ENCODE measurements around the gene BTNL2. TPM values are rescaled to one million over a fixed set of nuclear protein-coding genes. Genes with fewer than 3 reads are reported as not detected.

Gene BTNL2
- total and polyA plus RNA-seq, 10 donors = not detected

DNA sequence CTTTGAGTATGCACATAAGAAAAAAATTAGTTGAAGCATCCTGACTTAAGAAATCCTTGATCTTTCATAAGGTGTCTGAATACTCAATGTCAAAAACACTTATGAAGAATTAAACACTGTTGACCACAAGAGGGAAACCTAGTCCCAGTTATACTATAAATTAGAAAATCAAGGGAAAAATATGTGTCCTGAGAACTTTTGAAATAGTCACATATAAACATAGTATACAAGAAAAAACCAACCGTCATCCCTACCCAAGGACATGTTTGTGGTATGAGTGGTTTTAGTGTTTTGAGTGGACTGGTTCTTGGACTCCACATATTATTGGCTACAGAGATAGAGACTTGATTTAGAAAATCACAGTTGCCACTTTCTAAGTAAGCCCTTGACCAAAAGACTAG, 25.1 kb upstream of the BTNL2 start:
- Histone ChIP-seq H3K27ac (no peak overlapping the region), H3K9me3 (no peaks in the 10 kb centered on the region), H3K27me3 (replicated peaks in 1 of 7) (no peaks in the 10 kb centered on the region), H3K36me3 (no peaks in the 10 kb centered on the region), H3K4me3 (no peak overlapping the region), H3K4me1 (peaks cover 0 to 9% (median 7%) of the 10 kb centered on the region in 6 donors)
- WGBS, 5 donors = 0 to 3% (median 2%) methylated on average over 1 of the region's 1 CpG
- TF ChIP-seq POLR2A (IDR thresholded peaks at IDR 0.05) (no peak), CTCF (IDR thresholded peaks at IDR 0.05 in 8 of 11, conservative IDR thresholded peaks at IDR 0.05 in 3 of 11) (peak in 10 of 11 experiments; percentile 27 to 72 (median 55))
- DNase-seq = no peak
- intact Hi-C loops (cut with DNase I; ENCODE audit: low total_unique reads) = no loop called here

DNA sequence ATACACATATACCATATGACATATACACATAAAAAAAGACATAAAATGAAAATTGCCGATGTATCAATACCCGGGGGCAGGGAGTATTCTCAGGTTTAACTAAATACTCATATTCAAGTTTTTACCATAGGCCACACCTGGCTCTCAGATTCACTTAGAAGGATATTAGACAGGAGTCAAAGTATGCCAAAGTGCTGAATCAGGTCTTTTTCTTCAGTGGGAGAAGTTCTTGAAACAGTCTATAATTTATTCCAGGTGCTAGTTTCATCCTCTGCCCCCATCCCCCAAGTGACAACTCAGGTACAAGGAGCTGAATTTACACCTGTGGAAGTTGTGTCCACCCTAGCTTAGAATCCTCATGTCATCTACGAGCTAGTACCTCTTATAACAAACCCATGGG, 24.2 kb upstream of the BTNL2 start:
- H3K4me3 ChIP-seq = no peak overlapping the region
- intact Hi-C loops (cut with DNase I; ENCODE audit: low total_unique reads) = no loop called here
- peaks cover 0 to under 1% (median 0%) of the 10 kb centered on the region in 6 donors for H3K4me1 ChIP-seq
- DNase-seq = no peak
- H3K27me3 ChIP-seq (replicated peaks in 1 of 7) = no peaks in the 10 kb centered on the region
- no peaks in the 10 kb centered on the region for H3K36me3 ChIP-seq
- TF ChIP-seq POLR2AphosphoS5 (IDR thresholded peaks at IDR 0.05) (no peak), POLR2A (IDR thresholded peaks at IDR 0.05) (no peak), CTCF (IDR thresholded peaks at IDR 0.05 in 8 of 11, conservative IDR thresholded peaks at IDR 0.05 in 3 of 11) (no peak)
- H3K27ac ChIP-seq = no peak overlapping the region
- H3K9me3 ChIP-seq = no peaks in the 10 kb centered on the region
- WGBS, 5 donors = 72 to 93% (median 80%) methylated on average over 3 of the region's 3 CpGs

DNA sequence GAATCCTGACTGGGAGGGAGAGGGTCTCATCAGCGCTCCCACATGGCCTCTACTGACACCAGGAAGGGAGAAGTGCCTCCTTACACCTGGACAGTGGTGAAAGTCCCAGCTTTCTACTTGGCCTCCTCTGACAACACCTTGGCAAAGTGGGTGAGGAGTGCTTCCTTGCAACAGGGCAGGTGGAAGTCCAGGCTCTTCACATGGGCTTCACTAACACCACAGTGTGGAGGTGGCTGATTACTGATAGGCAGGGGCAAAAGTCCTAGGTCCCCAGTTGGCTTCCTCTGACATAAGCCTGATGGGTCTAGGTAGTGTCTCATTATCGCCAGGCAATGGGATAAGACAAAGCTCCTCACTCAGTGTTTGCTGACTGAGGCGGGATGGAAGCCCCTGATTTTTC, 23.2 kb upstream of the BTNL2 start:
- H3K4me1 ChIP-seq = no peaks in the 10 kb centered on the region
- no peaks in the 10 kb centered on the region for H3K36me3 ChIP-seq
- 76 to 97% (median 88%) methylated on average over 2 to 3 of the region's 3 CpGs for WGBS, 5 donors
- H3K27ac ChIP-seq = no peak overlapping the region
- no peaks in the 10 kb centered on the region for H3K9me3 ChIP-seq
- TF ChIP-seq POLR2A (IDR thresholded peaks at IDR 0.05) = no peak
- no peak for TF ChIP-seq POLR2AphosphoS5 (IDR thresholded peaks at IDR 0.05)
- TF ChIP-seq CTCF (IDR thresholded peaks at IDR 0.05 in 8 of 11, conservative IDR thresholded peaks at IDR 0.05 in 3 of 11) = no peak
- no peak overlapping the region for H3K4me3 ChIP-seq
- intact Hi-C loops (cut with DNase I; ENCODE audit: low total_unique reads) = no loop called here
- no peak for DNase-seq
- H3K27me3 ChIP-seq (replicated peaks in 1 of 7) = no peaks in the 10 kb centered on the region

DNA sequence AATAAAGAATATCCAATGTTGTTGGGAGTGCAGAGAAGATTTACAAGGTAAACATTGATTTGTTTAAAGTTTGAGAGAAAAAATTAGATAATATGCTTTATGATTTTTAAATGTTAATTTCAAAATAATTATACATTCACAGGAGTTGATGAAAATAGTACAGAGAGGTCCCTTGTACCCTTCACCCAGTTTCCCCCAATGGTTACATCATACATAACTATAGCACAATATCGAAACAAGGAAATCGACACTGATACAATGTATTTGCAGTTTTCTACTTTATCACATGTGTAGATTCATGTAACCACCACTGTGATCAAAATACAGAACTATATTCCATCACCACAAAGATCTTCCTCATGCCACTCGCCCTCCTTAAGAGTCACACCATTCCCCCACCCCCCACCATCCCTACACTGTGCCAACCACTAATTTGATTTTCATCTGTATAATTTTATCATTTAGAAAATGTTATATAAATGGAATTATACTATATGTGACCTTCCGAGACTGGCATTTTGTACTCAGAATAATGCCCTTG, 21.0 kb upstream of the BTNL2 start:
- H3K4me1 ChIP-seq = no peaks in the 10 kb centered on the region
- no peaks in the 10 kb centered on the region for H3K27me3 ChIP-seq (replicated peaks in 1 of 7)
- no peak overlapping the region for H3K27ac ChIP-seq
- 82 to 94% (median 92%) methylated on average over 4 of the region's 4 CpGs for WGBS, 5 donors
- DNase-seq = no peak
- H3K4me3 ChIP-seq = no peak overlapping the region
- no peak for TF ChIP-seq CTCF (IDR thresholded peaks at IDR 0.05 in 8 of 11, conservative IDR thresholded peaks at IDR 0.05 in 3 of 11)
- TF ChIP-seq POLR2AphosphoS5 (IDR thresholded peaks at IDR 0.05) = no peak
- no peak for TF ChIP-seq POLR2A (IDR thresholded peaks at IDR 0.05)
- H3K36me3 ChIP-seq = no peaks in the 10 kb centered on the region
- no peaks in the 10 kb centered on the region for H3K9me3 ChIP-seq
- intact Hi-C loops (cut with DNase I; ENCODE audit: low total_unique reads) = loop anchor here (5.0 kb wide), 1 partner anchor 274 kb away; no protein-coding TSS in a partner anchor
